ENCODE results near the gene MED22.
"Not testable (repeated sequence)": the region's sequence is repeated elsewhere in the genome, so short reads cannot be mapped to it uniquely, and the experiment has no call there.

Gene MED22

GRCh38 chr9:133334888-133335287 lies 13.0 kb downstream of the MED22 start:
- not testable (repeated sequence) for DNase-seq (ENCODE audit: low read depth)

GRCh38 chr9:133334161-133334560 lies 13.8 kb downstream of the MED22 start:
- no peak for DNase-seq (ENCODE audit: low read depth)

GRCh38 chr9:133333566-133333965 lies 14.4 kb downstream of the MED22 start:
- DNase-seq (ENCODE audit: low read depth) = no peak

GRCh38 chr9:133333011-133333410 lies 14.9 kb downstream of the MED22 start:
- DNase-seq (ENCODE audit: low read depth) = no peak

- no peak for DNase-seq (ENCODE audit: low read depth)
Observed at GRCh38 chr9:133332381-133332730, 15.6 kb downstream of the MED22 start.

- no peak for DNase-seq (ENCODE audit: low read depth)
Observed at GRCh38 chr9:133331641-133332380, 16.1 kb downstream of the MED22 start.

- no peak for DNase-seq (ENCODE audit: low read depth)
Observed at GRCh38 chr9:133331221-133331620, 16.7 kb downstream of the MED22 start.

- DNase-seq (ENCODE audit: low read depth) = not testable (repeated sequence)
Observed at GRCh38 chr9:133329306-133330156, 18.4 kb downstream of the MED22 start.

- no peak for DNase-seq (ENCODE audit: low read depth)
Observed at GRCh38 chr9:133327834-133328484, 20.0 kb downstream of the MED22 start.

GRCh38 chr9:133327021-133327420 lies 20.9 kb downstream of the MED22 start:
- DNase-seq (ENCODE audit: low read depth) = not testable (repeated sequence)

GRCh38 chr9:133323991-133324703 lies 23.8 kb downstream of the MED22 start:
- DNase-seq (ENCODE audit: low read depth) = no peak

- no peak for DNase-seq (ENCODE audit: low read depth)
Observed at GRCh38 chr9:133323211-133323610, 24.7 kb downstream of the MED22 start.

- no peak for DNase-seq (ENCODE audit: low read depth)
Observed at GRCh38 chr9:133322701-133323100, 25.2 kb downstream of the MED22 start.

GRCh38 chr9:133321411-133321935 lies 26.5 kb downstream of the MED22 start:
- DNase-seq (ENCODE audit: low read depth) = no peak

- DNase-seq (ENCODE audit: low read depth) = no peak
Observed at GRCh38 chr9:133320421-133320881, 27.5 kb downstream of the MED22 start.

GRCh38 chr9:133317551-133317950 lies 30.4 kb downstream of the MED22 start:
- DNase-seq (ENCODE audit: low read depth) = not testable (repeated sequence)

GRCh38 chr9:133315997-133316396 lies 31.9 kb downstream of the MED22 start:
- no peak for DNase-seq (ENCODE audit: low read depth)

- DNase-seq (ENCODE audit: low read depth) = no peak
Observed at GRCh38 chr9:133309608-133310007, 38.3 kb downstream of the MED22 start.

GRCh38 chr9:133307301-133307700 lies 40.6 kb downstream of the MED22 start:
- no peak for DNase-seq (ENCODE audit: low read depth)

GRCh38 chr9:133306242-133307204 lies 41.4 kb downstream of the MED22 start:
- DNase-seq (ENCODE audit: low read depth) = no peak

GRCh38 chr9:133305731-133306130 lies 42.2 kb downstream of the MED22 start:
- DNase-seq (ENCODE audit: low read depth) = no peak

Data from activated T-cell treated with anti-CD3 and anti-CD28 coated beads for 1 hour (primary cell).